HL-60 (cell line): ENCODE results near the gene TTLL7.

ENCODE experiments used
- DNase-seq, 2 experiments: peaks; one replicate each; pipeline ENCODE4 v3.0.0-alpha.2; 2010 to 2020; ENCODE audit warnings: low read depth in 1 of 2, low spot score in 1 of 2
- H3K27ac ChIP-seq: fragments of 250-450 bp; sonication (Bioruptor Pico); replicated peaks from 2 replicates; pipeline ENCODE4 v1.5.1; 2020; ENCODE audit warnings: mild to moderate bottlenecking, moderate library complexity
- H3K27me3 ChIP-seq: fragments of 250-450 bp; sonication (Bioruptor Pico); 2 replicates; pipeline ENCODE4 v1.5.1; 2021; ENCODE audit warnings: mild to moderate bottlenecking, moderate library complexity; ENCODE audit not compliant: insufficient read depth, poor library complexity, severe bottlenecking
- H3K4me3 ChIP-seq: replicated peaks from 2 replicates; pipeline ENCODE4 v1.5.1; 2011; ENCODE audit warnings: mild to moderate bottlenecking, control low read depth, low read length; ENCODE audit not compliant: insufficient read depth
- GABPA ChIP-seq: IDR thresholded peaks from 2 replicates; pipeline ENCODE4 v1.6.1; 2012; ENCODE audit warnings: low read depth
- POLR2AphosphoS5 ChIP-seq: IDR thresholded peaks from 2 replicates; pipeline ENCODE4 v1.6.1; 2012; ENCODE audit warnings: low read depth
- SPI1 ChIP-seq: IDR thresholded peaks from 2 replicates; pipeline ENCODE4 v1.6.1; 2012; ENCODE audit warnings: low read depth, mild to moderate bottlenecking, borderline replicate concordance
- TF ChIP-seq, protein P1 (sequence below): IDR thresholded peaks from one replicate; pipeline ENCODE4 v1.5.1; 2011; ENCODE audit warnings: low read length, control low read depth, inconsistent platforms; ENCODE audit not compliant: insufficient read depth
- TF ChIP-seq, protein P2 (sequence below): IDR thresholded peaks from 2 replicates; pipeline ENCODE4 v1.6.1; 2012; ENCODE audit warnings: low read depth; ENCODE audit not compliant: insufficient replicate concordance

The TTLL7 gene

DNA sequence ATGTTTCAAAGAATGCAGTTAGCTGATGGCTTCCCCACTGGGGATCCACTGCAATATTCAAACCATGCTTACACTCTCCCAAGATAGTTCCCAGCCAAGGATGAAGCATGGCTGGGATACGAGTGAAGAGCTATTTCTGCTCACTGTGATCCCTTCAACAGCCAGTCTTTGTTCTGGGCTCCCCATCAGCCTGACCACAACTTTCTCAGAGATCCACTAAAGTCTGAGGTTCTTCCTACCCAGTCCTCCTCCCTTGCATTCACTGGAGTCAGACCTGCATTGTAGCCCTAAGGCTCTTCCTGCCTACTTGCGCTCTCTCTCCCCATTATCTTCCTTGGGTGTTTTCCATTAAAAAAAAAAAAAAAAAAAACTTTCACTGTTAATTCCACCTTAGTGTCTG lies 101.4 kb downstream of the TTLL7 start:
- no peak for DNase-seq
- H3K27ac ChIP-seq = no peak overlapping the region
- peaks cover 3% of the 10 kb centered on the region for H3K27me3 ChIP-seq

GRCh38 chr1:83896299-83896698 lies 102.6 kb downstream of the TTLL7 start:
- no peak overlapping the region for H3K4me3 ChIP-seq
- H3K27me3 ChIP-seq = peaks cover 3% of the 10 kb centered on the region

More for the DNA sequence above, 101.4 kb downstream of the TTLL7 start:
- TF ChIP-seq GABPA (no peak), SPI1 (no peak), POLR2AphosphoS5 (no peak)
- TF ChIP-seq, protein P1, sequence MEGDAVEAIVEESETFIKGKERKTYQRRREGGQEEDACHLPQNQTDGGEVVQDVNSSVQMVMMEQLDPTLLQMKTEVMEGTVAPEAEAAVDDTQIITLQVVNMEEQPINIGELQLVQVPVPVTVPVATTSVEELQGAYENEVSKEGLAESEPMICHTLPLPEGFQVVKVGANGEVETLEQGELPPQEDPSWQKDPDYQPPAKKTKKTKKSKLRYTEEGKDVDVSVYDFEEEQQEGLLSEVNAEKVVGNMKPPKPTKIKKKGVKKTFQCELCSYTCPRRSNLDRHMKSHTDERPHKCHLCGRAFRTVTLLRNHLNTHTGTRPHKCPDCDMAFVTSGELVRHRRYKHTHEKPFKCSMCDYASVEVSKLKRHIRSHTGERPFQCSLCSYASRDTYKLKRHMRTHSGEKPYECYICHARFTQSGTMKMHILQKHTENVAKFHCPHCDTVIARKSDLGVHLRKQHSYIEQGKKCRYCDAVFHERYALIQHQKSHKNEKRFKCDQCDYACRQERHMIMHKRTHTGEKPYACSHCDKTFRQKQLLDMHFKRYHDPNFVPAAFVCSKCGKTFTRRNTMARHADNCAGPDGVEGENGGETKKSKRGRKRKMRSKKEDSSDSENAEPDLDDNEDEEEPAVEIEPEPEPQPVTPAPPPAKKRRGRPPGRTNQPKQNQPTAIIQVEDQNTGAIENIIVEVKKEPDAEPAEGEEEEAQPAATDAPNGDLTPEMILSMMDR = no peak
- TF ChIP-seq, protein P2, sequence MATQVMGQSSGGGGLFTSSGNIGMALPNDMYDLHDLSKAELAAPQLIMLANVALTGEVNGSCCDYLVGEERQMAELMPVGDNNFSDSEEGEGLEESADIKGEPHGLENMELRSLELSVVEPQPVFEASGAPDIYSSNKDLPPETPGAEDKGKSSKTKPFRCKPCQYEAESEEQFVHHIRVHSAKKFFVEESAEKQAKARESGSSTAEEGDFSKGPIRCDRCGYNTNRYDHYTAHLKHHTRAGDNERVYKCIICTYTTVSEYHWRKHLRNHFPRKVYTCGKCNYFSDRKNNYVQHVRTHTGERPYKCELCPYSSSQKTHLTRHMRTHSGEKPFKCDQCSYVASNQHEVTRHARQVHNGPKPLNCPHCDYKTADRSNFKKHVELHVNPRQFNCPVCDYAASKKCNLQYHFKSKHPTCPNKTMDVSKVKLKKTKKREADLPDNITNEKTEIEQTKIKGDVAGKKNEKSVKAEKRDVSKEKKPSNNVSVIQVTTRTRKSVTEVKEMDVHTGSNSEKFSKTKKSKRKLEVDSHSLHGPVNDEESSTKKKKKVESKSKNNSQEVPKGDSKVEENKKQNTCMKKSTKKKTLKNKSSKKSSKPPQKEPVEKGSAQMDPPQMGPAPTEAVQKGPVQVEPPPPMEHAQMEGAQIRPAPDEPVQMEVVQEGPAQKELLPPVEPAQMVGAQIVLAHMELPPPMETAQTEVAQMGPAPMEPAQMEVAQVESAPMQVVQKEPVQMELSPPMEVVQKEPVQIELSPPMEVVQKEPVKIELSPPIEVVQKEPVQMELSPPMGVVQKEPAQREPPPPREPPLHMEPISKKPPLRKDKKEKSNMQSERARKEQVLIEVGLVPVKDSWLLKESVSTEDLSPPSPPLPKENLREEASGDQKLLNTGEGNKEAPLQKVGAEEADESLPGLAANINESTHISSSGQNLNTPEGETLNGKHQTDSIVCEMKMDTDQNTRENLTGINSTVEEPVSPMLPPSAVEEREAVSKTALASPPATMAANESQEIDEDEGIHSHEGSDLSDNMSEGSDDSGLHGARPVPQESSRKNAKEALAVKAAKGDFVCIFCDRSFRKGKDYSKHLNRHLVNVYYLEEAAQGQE = no peak
- no peak overlapping the region for H3K4me3 ChIP-seq

GRCh38 chr1:83889707-83890106 lies 109.2 kb downstream of the TTLL7 start:
- TF ChIP-seq SPI1 (no peak), POLR2AphosphoS5 (no peak), GABPA (no peak)
- TF ChIP-seq, protein P1 = no peak
- TF ChIP-seq, protein P2 = no peak
- DNase-seq = no peak
- H3K27ac ChIP-seq = no peak overlapping the region
- H3K27me3 ChIP-seq = no peaks in the 10 kb centered on the region
- H3K4me3 ChIP-seq = no peak overlapping the region

More at GRCh38 chr1:83896299-83896698, 102.6 kb downstream of the TTLL7 start:
- no peak for DNase-seq
- TF ChIP-seq POLR2AphosphoS5 (no peak), GABPA (no peak), SPI1 (no peak)
- TF ChIP-seq, protein P1 = no peak
- TF ChIP-seq, protein P2 = no peak
- H3K27ac ChIP-seq = no peak overlapping the region
